Retinal pigment epithelial cell (primary cell): Measurements from ENCODE around the gene GPC5.

ENCODE experiments used
- DNase-seq: peaks from one replicate; pipeline ENCODE4 v3.0.0-alpha.2; 2010; ENCODE audit warnings: low read depth
- H3K4me3 ChIP-seq: 2 replicates; pipeline ENCODE4 v1.5.1; 2011; ENCODE audit warnings: mild to moderate bottlenecking, low read length, control low read depth, moderate library complexity
- TF ChIP-seq, protein P1 (sequence below): conservative IDR thresholded peaks from 2 replicates; pipeline ENCODE4 v1.5.1; 2011; ENCODE audit warnings: low read depth, low read length, control low read depth, inconsistent platforms

The GPC5 gene

DNA sequence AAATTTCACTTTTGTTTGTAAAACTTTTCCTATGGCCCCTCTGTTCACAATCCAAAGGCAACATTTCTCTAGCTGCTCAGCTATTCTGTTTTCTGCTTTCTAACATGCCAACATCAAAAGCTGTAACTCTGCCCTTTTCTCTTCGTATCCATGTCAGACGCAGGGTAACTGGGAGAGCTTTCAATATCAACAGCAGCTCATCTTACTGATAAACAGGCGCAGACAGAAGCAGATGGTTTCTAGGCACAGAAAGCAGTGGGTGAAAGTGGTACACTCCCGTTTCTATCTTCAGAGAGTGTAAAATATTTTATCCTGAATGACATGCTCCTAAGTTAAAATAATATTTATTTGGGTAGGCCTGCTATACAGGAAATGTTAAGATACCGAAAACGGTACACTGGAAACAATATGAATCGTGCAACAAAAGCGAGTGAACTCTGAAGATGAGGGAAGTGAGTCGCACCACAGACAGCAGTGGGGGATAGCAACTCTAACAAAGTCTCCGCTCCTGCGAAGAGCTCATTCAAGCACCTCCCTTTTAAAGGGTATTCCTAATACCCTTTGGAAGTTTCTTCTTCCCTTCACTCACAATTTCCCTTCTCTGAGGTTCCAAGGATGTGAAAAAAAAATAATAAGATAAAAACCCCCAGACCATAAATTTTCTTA lies 798.3 kb downstream of the GPC5 start:
- no peak for DNase-seq
- no peak overlapping the region for H3K4me3 ChIP-seq
- TF ChIP-seq, protein P1, sequence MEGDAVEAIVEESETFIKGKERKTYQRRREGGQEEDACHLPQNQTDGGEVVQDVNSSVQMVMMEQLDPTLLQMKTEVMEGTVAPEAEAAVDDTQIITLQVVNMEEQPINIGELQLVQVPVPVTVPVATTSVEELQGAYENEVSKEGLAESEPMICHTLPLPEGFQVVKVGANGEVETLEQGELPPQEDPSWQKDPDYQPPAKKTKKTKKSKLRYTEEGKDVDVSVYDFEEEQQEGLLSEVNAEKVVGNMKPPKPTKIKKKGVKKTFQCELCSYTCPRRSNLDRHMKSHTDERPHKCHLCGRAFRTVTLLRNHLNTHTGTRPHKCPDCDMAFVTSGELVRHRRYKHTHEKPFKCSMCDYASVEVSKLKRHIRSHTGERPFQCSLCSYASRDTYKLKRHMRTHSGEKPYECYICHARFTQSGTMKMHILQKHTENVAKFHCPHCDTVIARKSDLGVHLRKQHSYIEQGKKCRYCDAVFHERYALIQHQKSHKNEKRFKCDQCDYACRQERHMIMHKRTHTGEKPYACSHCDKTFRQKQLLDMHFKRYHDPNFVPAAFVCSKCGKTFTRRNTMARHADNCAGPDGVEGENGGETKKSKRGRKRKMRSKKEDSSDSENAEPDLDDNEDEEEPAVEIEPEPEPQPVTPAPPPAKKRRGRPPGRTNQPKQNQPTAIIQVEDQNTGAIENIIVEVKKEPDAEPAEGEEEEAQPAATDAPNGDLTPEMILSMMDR = no peak

DNA sequence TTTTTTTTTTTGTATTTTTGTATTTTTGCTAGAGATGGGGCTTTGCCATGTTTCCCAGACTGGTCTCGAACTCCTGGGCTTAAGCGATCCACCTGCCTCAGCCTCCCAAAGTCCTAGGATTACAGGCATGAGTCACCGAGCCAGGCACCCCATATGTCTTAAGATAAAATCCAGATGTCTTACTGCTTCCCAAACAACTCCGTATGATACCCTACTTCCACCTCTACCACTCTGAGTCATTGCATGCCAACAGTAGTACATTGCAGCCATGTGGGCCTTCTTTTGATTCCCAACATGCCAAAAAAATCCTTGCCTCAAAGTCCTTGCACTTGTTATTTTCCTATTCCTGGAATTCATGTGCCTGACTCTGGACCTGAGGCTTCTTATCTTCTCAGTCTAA lies 799.2 kb downstream of the GPC5 start:
- TF ChIP-seq, protein P1 = no peak
- no peak for DNase-seq
- H3K4me3 ChIP-seq = no peak overlapping the region

DNA sequence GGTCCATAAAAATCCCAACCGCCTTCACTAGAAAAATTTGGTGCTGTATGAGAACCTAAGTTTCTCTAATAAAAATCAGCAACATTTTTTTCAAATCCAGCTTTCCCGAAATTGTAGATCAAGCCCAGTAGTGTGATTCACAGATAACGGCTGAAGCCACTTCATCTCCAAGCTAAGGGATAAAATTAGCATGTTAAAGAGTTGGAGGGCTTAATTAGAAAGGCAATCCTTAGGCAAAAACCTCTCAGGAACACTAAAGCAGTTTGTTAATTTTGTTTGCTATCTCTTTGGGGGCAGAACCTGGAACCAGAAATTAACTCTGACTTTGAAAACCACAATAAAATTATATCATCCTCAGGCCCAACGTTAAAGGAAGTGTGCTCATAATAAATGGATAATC lies 820.2 kb downstream of the GPC5 start:
- TF ChIP-seq, protein P1 = no peak
- DNase-seq = no peak
- H3K4me3 ChIP-seq = no peak overlapping the region

DNA sequence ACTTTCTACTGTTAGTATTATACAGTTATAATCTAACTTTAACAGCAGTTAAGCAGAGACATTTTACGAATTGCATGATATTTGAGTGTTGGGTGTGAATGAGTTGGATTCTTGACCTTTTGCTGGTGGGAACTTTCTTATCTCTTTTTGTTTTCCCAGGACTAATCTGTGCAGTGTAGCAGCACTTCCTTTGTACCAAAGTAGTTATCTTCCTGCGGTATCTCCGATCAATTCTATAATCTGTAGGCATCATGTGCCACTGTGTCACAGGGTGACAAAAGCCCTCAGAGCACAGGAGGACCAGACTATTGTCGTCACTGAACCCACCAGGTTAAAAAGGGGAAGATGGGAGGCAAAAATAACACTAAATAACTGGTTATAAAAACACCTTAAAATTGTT lies 823.5 kb downstream of the GPC5 start:
- TF ChIP-seq, protein P1 = no peak
- H3K4me3 ChIP-seq = no peak overlapping the region
- no peak for DNase-seq

DNA sequence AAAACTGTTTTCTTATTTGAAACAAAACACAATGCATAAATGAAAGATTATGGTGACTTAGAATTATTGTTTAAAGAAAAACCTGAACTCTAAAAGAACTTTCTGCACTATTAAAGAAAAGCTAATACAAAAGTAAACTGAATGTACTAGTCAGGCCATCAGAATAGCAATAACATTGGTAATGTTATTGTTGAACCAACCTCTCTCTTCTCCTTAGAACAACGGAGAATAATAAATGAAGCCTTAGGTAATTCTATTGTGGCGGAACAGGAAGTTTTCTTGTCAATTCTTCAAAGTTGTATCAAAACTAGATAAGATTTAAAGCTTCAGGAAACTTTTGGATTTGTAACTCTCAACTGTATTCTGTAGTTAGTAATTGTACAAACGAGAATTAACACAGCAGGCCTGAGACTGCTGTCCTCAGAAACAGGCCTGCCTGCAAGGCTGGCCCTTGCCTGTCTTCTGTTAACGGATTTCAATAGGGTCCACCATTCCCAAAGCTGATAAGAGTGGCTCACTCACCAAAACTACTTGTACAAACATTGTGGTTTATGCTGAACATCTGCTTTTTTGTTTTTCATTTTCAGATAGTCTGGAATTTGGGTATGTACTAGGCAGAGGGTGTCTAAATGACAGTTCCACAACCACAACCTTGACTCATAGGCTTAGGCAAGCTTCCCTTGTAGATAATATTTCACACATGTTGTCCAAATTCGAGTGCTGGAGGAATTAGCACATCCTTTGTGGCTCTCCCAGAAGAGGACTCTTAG lies 825.8 kb downstream of the GPC5 start:
- no peak for DNase-seq
- no peak overlapping the region for H3K4me3 ChIP-seq
- TF ChIP-seq, protein P1 = no peak

DNA sequence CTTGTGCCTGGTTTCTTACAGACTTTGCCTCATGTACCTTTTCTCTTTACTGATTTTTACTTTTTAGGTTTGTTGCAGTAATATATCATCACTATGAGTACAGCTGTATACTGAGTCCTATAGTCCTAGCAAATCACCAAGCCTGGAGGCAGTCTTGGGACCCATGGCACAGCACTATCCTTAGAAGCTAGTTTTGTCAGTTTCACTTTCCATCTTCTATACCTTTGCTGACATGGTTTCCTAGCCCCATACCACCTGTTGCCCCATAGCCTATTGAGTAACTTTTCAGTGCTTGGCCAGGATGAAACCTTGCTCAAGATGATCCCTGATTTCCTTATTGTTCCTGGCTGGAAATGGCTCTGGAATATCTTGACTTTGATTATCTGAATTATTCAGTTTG lies 826.4 kb downstream of the GPC5 start:
- H3K4me3 ChIP-seq = no peak overlapping the region

More for the DNA sequence above, 826.4 kb downstream of the GPC5 start:
- DNase-seq = no peak
- TF ChIP-seq, protein P1 = no peak
